Vagina (tissue), 2 donors: Measurements from ENCODE around the gene TIGD3. TPM values are rescaled to one million over a fixed set of nuclear protein-coding genes. Genes with fewer than 3 reads are reported as not detected.

Experiments used
- DNase-seq, 2 donors: peaks; one replicate each; pipeline ENCODE4 v3.0.0-alpha.2; 2017; ENCODE audit errors: extremely low spot score in 2 of 2
- H3K27ac ChIP-seq: fragments of 200-600 bp; sonication (generic); one replicate; pipeline ENCODE4 v1.5.1; 2019
- H3K27me3 ChIP-seq: fragments of 200-600 bp; sonication (generic); one replicate; pipeline ENCODE4 v1.5.1; 2019
- H3K36me3 ChIP-seq, 2 donors: fragments of 200-600 bp; sonication (generic); one replicate each; pipeline ENCODE4 v1.5.1; 2017 to 2019
- H3K4me1 ChIP-seq: fragments of 200-600 bp; sonication (generic); one replicate; pipeline ENCODE4 v1.5.1; 2019
- H3K4me3 ChIP-seq, 2 donors: fragments of 200-600 bp; sonication (generic); 1 replicate in 1 of 2; 2 replicates in 1 of 2; pipeline ENCODE4 v1.5.1; 2016 to 2019
- H3K9me3 ChIP-seq: fragments of 200-600 bp; sonication (generic); one replicate; pipeline ENCODE4 v1.5.1; 2019
- CTCF ChIP-seq, 3 experiments: fragments of 450-650 bp in 2 of 3; fragments of 200-600 bp in 1 of 3; sonication (generic) in 1 of 3; IDR thresholded peaks; one replicate each; pipeline ENCODE4 v1.5.1; 2017 to 2019; ENCODE audit warnings: antibody characterized with exemption in 3 of 3, mild to moderate bottlenecking in 2 of 3, moderate library complexity in 2 of 3
- POLR2A ChIP-seq, 2 donors: fragments of 450-650 bp; IDR thresholded peaks; one replicate each; pipeline ENCODE4 v1.6.1; 2017; ENCODE audit warnings: antibody characterized with exemption in 2 of 2, mild to moderate bottlenecking in 2 of 2, moderate library complexity in 2 of 2
- POLR2AphosphoS5 ChIP-seq, 2 donors: sonication (generic); formaldehyde crosslinking; IDR thresholded peaks; one replicate each; pipeline ENCODE4 v1.9.0; 2017; ENCODE audit warnings: antibody characterized with exemption in 2 of 2, mild to moderate bottlenecking in 2 of 2, low read depth in 1 of 2; ENCODE audit not compliant: insufficient read depth in 1 of 2
- intact Hi-C: fragments of 100-400 bp; cut with DNase I; formaldehyde crosslinking; loops from one replicate; pipeline ENCODE4 v1.15.1; 2023
- total RNA-seq: library from RNA; depleted of rRNA; stranded (reverse); fragments of >200 nt; gene quantifications from one replicate; pipeline ENCODE4 v1.2.3, GENCODE V29; 2016

The TIGD3 gene
- total RNA-seq, 1 donor from 2014 or later: not detected

- Histone ChIP-seq H3K27me3 (no peaks in the 10 kb centered on the region), H3K9me3 (no peaks in the 10 kb centered on the region), H3K36me3 (peaks cover 0 to 20% of the 10 kb centered on the region in 2 donors), H3K4me3 (no peak overlapping the region), H3K4me1 (peaks cover 85% of the 10 kb centered on the region), H3K27ac (peak overlapping the region; percentile 98)
- TF ChIP-seq CTCF (IDR thresholded peaks at IDR 0.05) (no peak), POLR2AphosphoS5 (IDR thresholded peaks at IDR 0.05; ENCODE audit: insufficient read depth in 1 of 2, low read depth in 1 of 2) (no peak), POLR2A (IDR thresholded peaks at IDR 0.05) (no peak)
- no peak for DNase-seq
- intact Hi-C loops: no loop called here
Observed at GRCh38 chr11:65388731-65389130, 34.2 kb downstream of the TIGD3 start.

- Histone ChIP-seq H3K4me3 (peak overlapping the region in 1 of 2 donors; percentile 13), H3K4me1 (peaks cover 78% of the 10 kb centered on the region), H3K36me3 (peaks cover 0 to 27% of the 10 kb centered on the region in 2 donors), H3K27me3 (no peaks in the 10 kb centered on the region), H3K9me3 (no peaks in the 10 kb centered on the region), H3K27ac (peak overlapping the region; percentile 98)
- no peak for DNase-seq
- intact Hi-C loops: no loop called here
- TF ChIP-seq CTCF (IDR thresholded peaks at IDR 0.05) (no peak), POLR2A (IDR thresholded peaks at IDR 0.05) (no peak), POLR2AphosphoS5 (IDR thresholded peaks at IDR 0.05; ENCODE audit: insufficient read depth in 1 of 2, low read depth in 1 of 2) (no peak)
Observed at GRCh38 chr11:65389294-65389980, 34.9 kb downstream of the TIGD3 start.

GRCh38 chr11:65390099-65390941 lies 35.8 kb downstream of the TIGD3 start:
- TF ChIP-seq POLR2AphosphoS5 (IDR thresholded peaks at IDR 0.05; ENCODE audit: insufficient read depth in 1 of 2, low read depth in 1 of 2) (no peak), CTCF (IDR thresholded peaks at IDR 0.05) (no peak), POLR2A (IDR thresholded peaks at IDR 0.05) (no peak)
- intact Hi-C loops: no loop called here
- no peak for DNase-seq
- Histone ChIP-seq H3K4me1 (peaks cover 69% of the 10 kb centered on the region), H3K9me3 (no peaks in the 10 kb centered on the region), H3K36me3 (peaks cover 0 to 36% of the 10 kb centered on the region in 2 donors), H3K27me3 (no peaks in the 10 kb centered on the region), H3K4me3 (peak overlapping the region; percentile 6 to 22), H3K27ac (peak overlapping the region; percentile 56)

- H3K27me3 ChIP-seq: no peaks in the 10 kb centered on the region
- no peaks in the 10 kb centered on the region for H3K9me3 ChIP-seq
- peaks cover 0 to 41% of the 10 kb centered on the region in 2 donors for H3K36me3 ChIP-seq
- intact Hi-C loops: no loop called here
- H3K4me3 ChIP-seq: peak overlapping the region; percentile 6 to 22
- peaks cover 62% of the 10 kb centered on the region for H3K4me1 ChIP-seq
- TF ChIP-seq POLR2A (IDR thresholded peaks at IDR 0.05): no peak
- TF ChIP-seq POLR2AphosphoS5 (IDR thresholded peaks at IDR 0.05; ENCODE audit: insufficient read depth in 1 of 2, low read depth in 1 of 2): no peak
- TF ChIP-seq CTCF (IDR thresholded peaks at IDR 0.05): no peak
- no peak for DNase-seq
- peak overlapping the region; percentile 56 for H3K27ac ChIP-seq
Observed at GRCh38 chr11:65390996-65391395, 36.4 kb downstream of the TIGD3 start.
